ENCODE measurements around the gene MYOZ1.

Gene MYOZ1

GRCh38 chr10:73646598-73647041 is 5.3 kb upstream of the MYOZ1 start:
- H3K27ac ChIP-seq (ENCODE audit: low read length) = no peak overlapping the region
- peaks cover 33% of the 10 kb centered on the region for H3K4me1 ChIP-seq (ENCODE audit: control insufficient read depth, insufficient read depth, low read length)
- peak overlapping the region in 1 of 2 donors; percentile 84 for H3K9ac ChIP-seq (ENCODE audit: low read length in 2 of 2)
- no peaks in the 10 kb centered on the region for H3K36me3 ChIP-seq (ENCODE audit: control insufficient read depth in 2 of 2, insufficient read depth in 2 of 2, low read length in 2 of 2)
- no peak overlapping the region for H3K4me3 ChIP-seq (ENCODE audit: low read length in 2 of 2)
- H3K9me3 ChIP-seq (ENCODE audit: control insufficient read depth in 2 of 2, low read length in 2 of 2) = no peaks in the 10 kb centered on the region
- H3K27me3 ChIP-seq (ENCODE audit: control insufficient read depth in 1 of 2, insufficient read depth in 2 of 2, low read length in 2 of 2) = no peaks in the 10 kb centered on the region

DNA sequence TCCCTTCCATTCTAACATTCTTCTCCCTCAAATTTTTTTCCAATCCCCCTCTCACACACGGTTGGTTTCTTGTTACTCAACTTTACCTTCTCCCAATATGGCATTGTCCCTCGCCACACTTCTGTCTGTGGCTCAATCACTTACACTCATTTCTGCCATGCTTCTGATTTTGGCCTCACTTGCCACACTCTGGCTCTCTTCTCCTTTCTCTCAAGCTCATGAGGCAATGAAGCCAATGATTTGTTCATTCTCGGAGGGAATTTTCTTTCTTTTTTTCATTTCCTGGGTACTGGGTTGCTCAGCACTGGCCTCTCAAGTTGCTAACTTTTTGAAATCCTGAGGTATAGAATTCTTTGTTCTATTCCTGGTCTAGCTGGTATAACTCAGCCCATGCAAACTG is 4.0 kb upstream of the MYOZ1 start:
- no peak overlapping the region for H3K9ac ChIP-seq (ENCODE audit: low read length in 2 of 2)
- H3K9me3 ChIP-seq (ENCODE audit: control insufficient read depth in 2 of 2, low read length in 2 of 2) = no peaks in the 10 kb centered on the region
- H3K4me1 ChIP-seq (ENCODE audit: control insufficient read depth, insufficient read depth, low read length) = peaks cover 21% of the 10 kb centered on the region
- no peak overlapping the region for H3K27ac ChIP-seq (ENCODE audit: low read length)
- H3K4me3 ChIP-seq (ENCODE audit: low read length in 2 of 2) = no peak overlapping the region
- H3K36me3 ChIP-seq (ENCODE audit: control insufficient read depth in 2 of 2, insufficient read depth in 2 of 2, low read length in 2 of 2) = no peaks in the 10 kb centered on the region
- no peaks in the 10 kb centered on the region for H3K27me3 ChIP-seq (ENCODE audit: control insufficient read depth in 1 of 2, insufficient read depth in 2 of 2, low read length in 2 of 2)

DNA sequence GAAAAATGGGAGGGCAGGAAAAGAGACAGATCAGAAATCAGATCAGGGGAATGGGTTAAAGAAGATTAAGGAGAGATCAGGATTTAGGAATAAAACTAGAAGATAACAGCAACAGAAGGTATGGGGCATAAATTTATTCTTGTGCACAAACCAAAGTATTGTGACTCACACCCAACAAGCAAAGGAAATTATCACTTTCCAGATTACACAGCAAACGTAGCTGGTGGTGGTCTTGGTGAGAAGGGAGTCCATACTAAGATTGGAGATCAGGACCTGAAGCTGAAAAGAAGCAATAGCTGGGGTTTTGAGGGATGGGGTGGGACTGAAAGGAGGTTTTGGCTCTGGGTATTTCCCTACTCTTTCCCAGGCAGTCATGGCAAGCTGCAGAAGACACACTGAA is 3.5 kb upstream of the MYOZ1 start:
- Histone ChIP-seq H3K4me1 (ENCODE audit: control insufficient read depth, insufficient read depth, low read length) (peaks cover 21% of the 10 kb centered on the region), H3K9ac (ENCODE audit: low read length in 2 of 2) (no peak overlapping the region), H3K9me3 (ENCODE audit: control insufficient read depth in 2 of 2, low read length in 2 of 2) (no peaks in the 10 kb centered on the region), H3K27me3 (ENCODE audit: control insufficient read depth in 1 of 2, insufficient read depth in 2 of 2, low read length in 2 of 2) (peaks cover 0 to 1% of the 10 kb centered on the region in 2 donors), H3K27ac (ENCODE audit: low read length) (no peak overlapping the region), H3K4me3 (ENCODE audit: low read length in 2 of 2) (no peak overlapping the region), H3K36me3 (ENCODE audit: control insufficient read depth in 2 of 2, insufficient read depth in 2 of 2, low read length in 2 of 2) (no peaks in the 10 kb centered on the region)

GRCh38 chr10:73644015-73644743 is 2.9 kb upstream of the MYOZ1 start:
- Histone ChIP-seq H3K9ac (ENCODE audit: low read length in 2 of 2) (peak overlapping the region in 1 of 2 donors; percentile 55), H3K4me1 (ENCODE audit: control insufficient read depth, insufficient read depth, low read length) (peaks cover 21% of the 10 kb centered on the region), H3K27ac (ENCODE audit: low read length) (no peak overlapping the region), H3K27me3 (ENCODE audit: control insufficient read depth in 1 of 2, insufficient read depth in 2 of 2, low read length in 2 of 2) (peaks cover 0 to 2% of the 10 kb centered on the region in 2 donors), H3K36me3 (ENCODE audit: control insufficient read depth in 2 of 2, insufficient read depth in 2 of 2, low read length in 2 of 2) (no peaks in the 10 kb centered on the region), H3K4me3 (ENCODE audit: low read length in 2 of 2) (peak overlapping the region; percentile 40 to 55), H3K9me3 (ENCODE audit: control insufficient read depth in 2 of 2, low read length in 2 of 2) (no peaks in the 10 kb centered on the region)

GRCh38 chr10:73643362-73643761 is 2.1 kb upstream of the MYOZ1 start:
- Histone ChIP-seq H3K9ac (ENCODE audit: low read length in 2 of 2) (no peak overlapping the region), H3K36me3 (ENCODE audit: control insufficient read depth in 2 of 2, insufficient read depth in 2 of 2, low read length in 2 of 2) (no peaks in the 10 kb centered on the region), H3K27ac (ENCODE audit: low read length) (no peak overlapping the region), H3K4me3 (ENCODE audit: low read length in 2 of 2) (no peak overlapping the region), H3K9me3 (ENCODE audit: control insufficient read depth in 2 of 2, low read length in 2 of 2) (no peaks in the 10 kb centered on the region), H3K27me3 (ENCODE audit: control insufficient read depth in 1 of 2, insufficient read depth in 2 of 2, low read length in 2 of 2) (peaks cover 0 to 2% of the 10 kb centered on the region in 2 donors), H3K4me1 (ENCODE audit: control insufficient read depth, insufficient read depth, low read length) (peaks cover 14% of the 10 kb centered on the region)

GRCh38 chr10:73639286-73639685 is 2.0 kb downstream of the MYOZ1 start:
- H3K4me3 ChIP-seq (ENCODE audit: low read length in 2 of 2) = no peak overlapping the region

DNA sequence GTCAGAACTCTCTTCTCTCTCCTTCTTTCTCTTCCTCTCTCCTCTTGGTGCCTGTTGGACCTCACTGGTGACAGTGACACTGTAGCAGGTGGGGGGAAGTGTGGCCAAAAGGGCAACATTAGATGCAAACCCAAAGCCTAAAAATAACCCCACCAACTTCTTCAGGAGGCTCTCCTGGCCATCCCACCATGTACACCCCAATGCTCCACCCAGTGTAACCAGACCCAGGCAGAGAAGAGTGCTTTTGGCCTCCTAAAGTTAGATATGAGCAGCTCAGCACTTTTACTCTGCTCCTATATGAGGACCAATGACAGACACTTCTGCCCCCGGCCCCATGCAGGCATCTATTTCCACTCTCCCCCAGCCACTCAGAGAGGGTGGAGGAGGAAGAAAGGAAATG is 5.5 kb downstream of the MYOZ1 start:
- Histone ChIP-seq H3K27me3 (ENCODE audit: control insufficient read depth in 1 of 2, insufficient read depth in 2 of 2, low read length in 2 of 2) (peaks cover 0 to 2% of the 10 kb centered on the region in 2 donors), H3K9me3 (ENCODE audit: control insufficient read depth in 2 of 2, low read length in 2 of 2) (no peaks in the 10 kb centered on the region), H3K4me1 (ENCODE audit: control insufficient read depth, insufficient read depth, low read length) (no peaks in the 10 kb centered on the region), H3K36me3 (ENCODE audit: control insufficient read depth in 2 of 2, insufficient read depth in 2 of 2, low read length in 2 of 2) (no peaks in the 10 kb centered on the region), H3K27ac (ENCODE audit: low read length) (no peak overlapping the region), H3K4me3 (ENCODE audit: low read length in 2 of 2) (no peak overlapping the region), H3K9ac (ENCODE audit: low read length in 2 of 2) (no peak overlapping the region)

More at GRCh38 chr10:73639286-73639685, 2.0 kb downstream of the MYOZ1 start:
- Histone ChIP-seq H3K27me3 (ENCODE audit: control insufficient read depth in 1 of 2, insufficient read depth in 2 of 2, low read length in 2 of 2) (peaks cover 0 to 2% of the 10 kb centered on the region in 2 donors), H3K9ac (ENCODE audit: low read length in 2 of 2) (no peak overlapping the region), H3K36me3 (ENCODE audit: control insufficient read depth in 2 of 2, insufficient read depth in 2 of 2, low read length in 2 of 2) (no peaks in the 10 kb centered on the region), H3K9me3 (ENCODE audit: control insufficient read depth in 2 of 2, low read length in 2 of 2) (no peaks in the 10 kb centered on the region), H3K27ac (ENCODE audit: low read length) (no peak overlapping the region), H3K4me1 (ENCODE audit: control insufficient read depth, insufficient read depth, low read length) (no peaks in the 10 kb centered on the region)

DNA sequence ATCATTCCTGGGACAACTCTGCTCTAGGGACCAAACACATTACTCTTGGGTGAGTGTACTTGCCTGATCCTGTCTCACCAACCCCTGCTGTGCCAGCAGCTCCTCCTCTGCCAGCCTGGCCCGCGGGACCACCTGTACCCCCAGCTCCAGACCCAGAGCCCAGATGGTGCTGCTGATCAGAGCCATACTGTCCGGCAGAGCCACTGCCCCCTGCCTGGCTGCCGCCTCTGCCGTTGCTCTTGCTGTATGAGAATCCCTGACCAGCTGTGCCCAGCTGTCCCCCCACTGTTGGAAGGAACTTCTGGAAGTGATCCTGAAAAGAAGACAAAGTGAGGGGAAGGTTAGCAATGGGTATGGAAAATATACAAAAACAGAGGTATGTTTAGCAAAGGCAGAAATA is 6.9 kb downstream of the MYOZ1 start:
- no peak overlapping the region for H3K4me3 ChIP-seq (ENCODE audit: low read length in 2 of 2)
- no peak overlapping the region for H3K27ac ChIP-seq (ENCODE audit: low read length)
- H3K9ac ChIP-seq (ENCODE audit: low read length in 2 of 2) = no peak overlapping the region
- no peaks in the 10 kb centered on the region for H3K4me1 ChIP-seq (ENCODE audit: control insufficient read depth, insufficient read depth, low read length)
- no peaks in the 10 kb centered on the region for H3K9me3 ChIP-seq (ENCODE audit: control insufficient read depth in 2 of 2, low read length in 2 of 2)
- no peaks in the 10 kb centered on the region for H3K27me3 ChIP-seq (ENCODE audit: control insufficient read depth in 1 of 2, insufficient read depth in 2 of 2, low read length in 2 of 2)
- no peaks in the 10 kb centered on the region for H3K36me3 ChIP-seq (ENCODE audit: control insufficient read depth in 2 of 2, insufficient read depth in 2 of 2, low read length in 2 of 2)

- Histone ChIP-seq H3K4me3 (ENCODE audit: low read length in 2 of 2) (no peak overlapping the region), H3K4me1 (ENCODE audit: control insufficient read depth, insufficient read depth, low read length) (peaks cover 5% of the 10 kb centered on the region), H3K9ac (ENCODE audit: low read length in 2 of 2) (no peak overlapping the region), H3K27ac (ENCODE audit: low read length) (no peak overlapping the region), H3K27me3 (ENCODE audit: control insufficient read depth in 1 of 2, insufficient read depth in 2 of 2, low read length in 2 of 2) (no peaks in the 10 kb centered on the region), H3K9me3 (ENCODE audit: control insufficient read depth in 2 of 2, low read length in 2 of 2) (no peaks in the 10 kb centered on the region), H3K36me3 (ENCODE audit: control insufficient read depth in 2 of 2, insufficient read depth in 2 of 2, low read length in 2 of 2) (no peaks in the 10 kb centered on the region)
These were observed 12.1 kb downstream of the MYOZ1 start for GRCh38 chr10:73629165-73629564.

DNA sequence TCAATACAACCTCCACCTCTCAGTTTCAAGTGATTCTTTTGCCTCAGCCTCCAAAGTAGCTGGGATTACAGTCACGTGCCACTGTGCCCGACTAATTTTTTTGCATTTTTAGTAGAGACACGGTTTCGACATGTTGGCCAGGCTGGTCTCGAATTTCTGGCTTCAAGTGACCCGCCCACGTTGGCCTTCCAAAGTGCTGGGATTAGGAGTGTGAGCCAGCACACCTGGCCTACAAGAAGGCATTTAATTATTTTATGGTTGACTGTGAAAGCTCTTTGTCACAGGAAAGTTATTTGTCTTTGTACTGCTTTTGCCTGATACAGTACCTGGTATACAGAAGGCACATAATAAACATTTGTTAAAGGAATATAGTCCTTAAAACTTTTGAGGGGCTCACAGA is 12.9 kb downstream of the MYOZ1 start:
- Histone ChIP-seq H3K36me3 (ENCODE audit: control insufficient read depth in 2 of 2, insufficient read depth in 2 of 2, low read length in 2 of 2) (no peaks in the 10 kb centered on the region), H3K4me1 (ENCODE audit: control insufficient read depth, insufficient read depth, low read length) (peaks cover 5% of the 10 kb centered on the region), H3K27ac (ENCODE audit: low read length) (no peak overlapping the region), H3K9me3 (ENCODE audit: control insufficient read depth in 2 of 2, low read length in 2 of 2) (no peaks in the 10 kb centered on the region), H3K27me3 (ENCODE audit: control insufficient read depth in 1 of 2, insufficient read depth in 2 of 2, low read length in 2 of 2) (no peaks in the 10 kb centered on the region), H3K9ac (ENCODE audit: low read length in 2 of 2) (no peak overlapping the region), H3K4me3 (ENCODE audit: low read length in 2 of 2) (no peak overlapping the region)

DNA sequence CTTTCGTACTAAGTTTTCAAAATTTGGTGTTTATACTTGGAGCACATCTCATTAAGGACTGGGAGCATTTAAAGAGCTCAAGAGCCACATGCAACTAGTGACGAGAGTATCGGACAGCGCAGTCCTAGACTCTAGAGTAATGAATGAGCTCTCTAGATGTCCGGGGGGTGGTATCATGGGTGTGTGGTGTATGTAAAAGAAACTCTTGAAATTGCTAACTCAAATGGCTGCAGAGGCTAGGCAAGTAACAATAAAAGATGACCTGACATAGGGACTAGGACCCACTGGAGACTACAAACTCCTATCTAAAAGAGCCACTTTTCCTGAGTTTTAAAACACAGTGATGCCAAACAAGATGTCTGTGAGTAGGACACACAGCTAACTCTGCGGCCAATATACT is 14.0 kb downstream of the MYOZ1 start:
- Histone ChIP-seq H3K4me3 (ENCODE audit: low read length in 2 of 2) (no peak overlapping the region), H3K36me3 (ENCODE audit: control insufficient read depth in 2 of 2, insufficient read depth in 2 of 2, low read length in 2 of 2) (no peaks in the 10 kb centered on the region), H3K9ac (ENCODE audit: low read length in 2 of 2) (no peak overlapping the region), H3K27me3 (ENCODE audit: control insufficient read depth in 1 of 2, insufficient read depth in 2 of 2, low read length in 2 of 2) (no peaks in the 10 kb centered on the region), H3K27ac (ENCODE audit: low read length) (no peak overlapping the region), H3K9me3 (ENCODE audit: control insufficient read depth in 2 of 2, low read length in 2 of 2) (no peaks in the 10 kb centered on the region), H3K4me1 (ENCODE audit: control insufficient read depth, insufficient read depth, low read length) (peaks cover 5% of the 10 kb centered on the region)

Measured in stomach smooth muscle (tissue), 2 donors.